Liver (tissue), 3 donors: ENCODE data around the gene PTPRD.

Experiments used
- CTCF ChIP-seq: fragments of 150-350 bp; IDR thresholded peaks from 2 replicates; pipeline ENCODE4 v1.5.1; 2017; ENCODE audit warnings: improper control_type of control experiment, low read depth, low read length; ENCODE audit not compliant: missing input control
- EGR1 ChIP-seq, 2 donors: IDR thresholded peaks; 2 replicates each; pipeline ENCODE4 v1.6.1; 2016 to 2018; ENCODE audit warnings: antibody characterized with exemption in 2 of 2, low read depth in 2 of 2
- GABPA ChIP-seq, 2 donors: IDR thresholded peaks in 1 of 2; conservative IDR thresholded peaks in 1 of 2; 2 replicates each; pipeline ENCODE4 v1.6.1; 2016; ENCODE audit warnings: antibody characterized with exemption in 2 of 2, mild to moderate bottlenecking in 1 of 2, moderate library complexity in 1 of 2
- TAF1 ChIP-seq: conservative IDR thresholded peaks from 2 replicates; pipeline ENCODE4 v1.6.1; 2016; ENCODE audit warnings: antibody characterized with exemption, mild to moderate bottlenecking
- TF ChIP-seq, protein P1 (sequence below): IDR thresholded peaks from 2 replicates; pipeline ENCODE4 v1.6.1; 2016; ENCODE audit warnings: antibody characterized with exemption, mild to moderate bottlenecking
- TF ChIP-seq, protein P2 (sequence below): IDR thresholded peaks from 2 replicates; pipeline ENCODE4 v1.6.1; 2016; ENCODE audit warnings: antibody characterized with exemption
- donor health status: healthy.
- donor health status: healthy.

DNA sequence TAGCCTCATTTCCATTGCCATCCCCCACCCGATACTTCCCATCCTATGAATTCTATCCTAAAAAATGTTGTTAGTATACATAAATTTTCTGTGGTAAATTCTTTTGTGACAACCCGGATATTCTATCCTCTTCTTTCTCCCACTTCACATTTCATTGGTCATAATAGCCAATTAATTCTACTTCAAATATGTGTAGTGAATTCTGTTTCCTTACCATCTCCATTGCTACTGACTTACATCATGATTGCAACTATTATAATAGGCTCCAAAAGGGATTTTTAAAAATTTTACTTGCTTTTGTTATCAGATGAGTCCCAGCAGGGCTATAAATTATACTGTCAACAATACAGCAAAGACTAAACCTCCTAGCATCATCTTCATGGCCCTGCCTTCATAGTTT is 1326.8 kb downstream of the PTPRD start:
- no peak for TF ChIP-seq TAF1
- no peak for TF ChIP-seq EGR1 (IDR thresholded peaks at IDR 0.05; ENCODE audit: low read depth in 2 of 2)
- no peak for TF ChIP-seq CTCF
- TF ChIP-seq, protein P1, sequence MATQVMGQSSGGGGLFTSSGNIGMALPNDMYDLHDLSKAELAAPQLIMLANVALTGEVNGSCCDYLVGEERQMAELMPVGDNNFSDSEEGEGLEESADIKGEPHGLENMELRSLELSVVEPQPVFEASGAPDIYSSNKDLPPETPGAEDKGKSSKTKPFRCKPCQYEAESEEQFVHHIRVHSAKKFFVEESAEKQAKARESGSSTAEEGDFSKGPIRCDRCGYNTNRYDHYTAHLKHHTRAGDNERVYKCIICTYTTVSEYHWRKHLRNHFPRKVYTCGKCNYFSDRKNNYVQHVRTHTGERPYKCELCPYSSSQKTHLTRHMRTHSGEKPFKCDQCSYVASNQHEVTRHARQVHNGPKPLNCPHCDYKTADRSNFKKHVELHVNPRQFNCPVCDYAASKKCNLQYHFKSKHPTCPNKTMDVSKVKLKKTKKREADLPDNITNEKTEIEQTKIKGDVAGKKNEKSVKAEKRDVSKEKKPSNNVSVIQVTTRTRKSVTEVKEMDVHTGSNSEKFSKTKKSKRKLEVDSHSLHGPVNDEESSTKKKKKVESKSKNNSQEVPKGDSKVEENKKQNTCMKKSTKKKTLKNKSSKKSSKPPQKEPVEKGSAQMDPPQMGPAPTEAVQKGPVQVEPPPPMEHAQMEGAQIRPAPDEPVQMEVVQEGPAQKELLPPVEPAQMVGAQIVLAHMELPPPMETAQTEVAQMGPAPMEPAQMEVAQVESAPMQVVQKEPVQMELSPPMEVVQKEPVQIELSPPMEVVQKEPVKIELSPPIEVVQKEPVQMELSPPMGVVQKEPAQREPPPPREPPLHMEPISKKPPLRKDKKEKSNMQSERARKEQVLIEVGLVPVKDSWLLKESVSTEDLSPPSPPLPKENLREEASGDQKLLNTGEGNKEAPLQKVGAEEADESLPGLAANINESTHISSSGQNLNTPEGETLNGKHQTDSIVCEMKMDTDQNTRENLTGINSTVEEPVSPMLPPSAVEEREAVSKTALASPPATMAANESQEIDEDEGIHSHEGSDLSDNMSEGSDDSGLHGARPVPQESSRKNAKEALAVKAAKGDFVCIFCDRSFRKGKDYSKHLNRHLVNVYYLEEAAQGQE = no peak
- no peak for TF ChIP-seq GABPA (IDR thresholded peaks at IDR 0.05 in 1 of 2, conservative IDR thresholded peaks at IDR 0.05 in 1 of 2)
- TF ChIP-seq, protein P2, sequence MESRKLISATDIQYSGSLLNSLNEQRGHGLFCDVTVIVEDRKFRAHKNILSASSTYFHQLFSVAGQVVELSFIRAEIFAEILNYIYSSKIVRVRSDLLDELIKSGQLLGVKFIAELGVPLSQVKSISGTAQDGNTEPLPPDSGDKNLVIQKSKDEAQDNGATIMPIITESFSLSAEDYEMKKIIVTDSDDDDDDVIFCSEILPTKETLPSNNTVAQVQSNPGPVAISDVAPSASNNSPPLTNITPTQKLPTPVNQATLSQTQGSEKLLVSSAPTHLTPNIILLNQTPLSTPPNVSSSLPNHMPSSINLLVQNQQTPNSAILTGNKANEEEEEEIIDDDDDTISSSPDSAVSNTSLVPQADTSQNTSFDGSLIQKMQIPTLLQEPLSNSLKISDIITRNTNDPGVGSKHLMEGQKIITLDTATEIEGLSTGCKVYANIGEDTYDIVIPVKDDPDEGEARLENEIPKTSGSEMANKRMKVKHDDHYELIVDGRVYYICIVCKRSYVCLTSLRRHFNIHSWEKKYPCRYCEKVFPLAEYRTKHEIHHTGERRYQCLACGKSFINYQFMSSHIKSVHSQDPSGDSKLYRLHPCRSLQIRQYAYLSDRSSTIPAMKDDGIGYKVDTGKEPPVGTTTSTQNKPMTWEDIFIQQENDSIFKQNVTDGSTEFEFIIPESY = no peak
